ENCODE measurements around the gene ST6GALNAC4. TPM values are rescaled to one million over a fixed set of nuclear protein-coding genes. Genes with fewer than 3 reads are reported as not detected.

Gene ST6GALNAC4
- total and polyA plus RNA-seq, 10 of the 15 experiments (the other 5 are each of a cell fraction or from before 2014, with no cell fraction given), result 4.2 to 63.2 (median 35.2) TPM

DNA sequence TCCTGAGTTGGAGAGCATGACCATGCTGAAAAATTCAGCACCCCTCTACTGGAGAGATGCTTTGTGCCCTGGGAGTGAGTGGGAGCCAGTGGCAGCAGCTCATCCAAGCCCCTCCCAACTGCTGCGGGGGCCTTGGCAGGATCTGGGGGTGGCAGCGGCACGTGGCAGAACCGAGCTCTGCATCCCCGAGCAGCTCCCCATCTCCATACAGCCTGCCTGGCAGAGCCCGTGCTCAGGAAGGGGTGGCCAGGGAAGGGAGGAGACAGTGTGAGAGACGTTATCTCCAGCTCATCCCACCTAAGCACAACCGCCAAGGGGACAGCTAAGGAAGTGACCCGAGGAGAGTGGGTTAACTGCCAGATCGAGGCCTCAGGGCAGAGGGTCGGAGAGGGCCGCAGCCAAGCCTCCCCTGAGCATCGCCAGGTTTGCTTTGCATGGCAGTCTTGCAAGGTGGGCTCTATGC is 38.0 kb upstream of the ST6GALNAC4 start (continued):
- TF ChIP-seq, protein P1, sequence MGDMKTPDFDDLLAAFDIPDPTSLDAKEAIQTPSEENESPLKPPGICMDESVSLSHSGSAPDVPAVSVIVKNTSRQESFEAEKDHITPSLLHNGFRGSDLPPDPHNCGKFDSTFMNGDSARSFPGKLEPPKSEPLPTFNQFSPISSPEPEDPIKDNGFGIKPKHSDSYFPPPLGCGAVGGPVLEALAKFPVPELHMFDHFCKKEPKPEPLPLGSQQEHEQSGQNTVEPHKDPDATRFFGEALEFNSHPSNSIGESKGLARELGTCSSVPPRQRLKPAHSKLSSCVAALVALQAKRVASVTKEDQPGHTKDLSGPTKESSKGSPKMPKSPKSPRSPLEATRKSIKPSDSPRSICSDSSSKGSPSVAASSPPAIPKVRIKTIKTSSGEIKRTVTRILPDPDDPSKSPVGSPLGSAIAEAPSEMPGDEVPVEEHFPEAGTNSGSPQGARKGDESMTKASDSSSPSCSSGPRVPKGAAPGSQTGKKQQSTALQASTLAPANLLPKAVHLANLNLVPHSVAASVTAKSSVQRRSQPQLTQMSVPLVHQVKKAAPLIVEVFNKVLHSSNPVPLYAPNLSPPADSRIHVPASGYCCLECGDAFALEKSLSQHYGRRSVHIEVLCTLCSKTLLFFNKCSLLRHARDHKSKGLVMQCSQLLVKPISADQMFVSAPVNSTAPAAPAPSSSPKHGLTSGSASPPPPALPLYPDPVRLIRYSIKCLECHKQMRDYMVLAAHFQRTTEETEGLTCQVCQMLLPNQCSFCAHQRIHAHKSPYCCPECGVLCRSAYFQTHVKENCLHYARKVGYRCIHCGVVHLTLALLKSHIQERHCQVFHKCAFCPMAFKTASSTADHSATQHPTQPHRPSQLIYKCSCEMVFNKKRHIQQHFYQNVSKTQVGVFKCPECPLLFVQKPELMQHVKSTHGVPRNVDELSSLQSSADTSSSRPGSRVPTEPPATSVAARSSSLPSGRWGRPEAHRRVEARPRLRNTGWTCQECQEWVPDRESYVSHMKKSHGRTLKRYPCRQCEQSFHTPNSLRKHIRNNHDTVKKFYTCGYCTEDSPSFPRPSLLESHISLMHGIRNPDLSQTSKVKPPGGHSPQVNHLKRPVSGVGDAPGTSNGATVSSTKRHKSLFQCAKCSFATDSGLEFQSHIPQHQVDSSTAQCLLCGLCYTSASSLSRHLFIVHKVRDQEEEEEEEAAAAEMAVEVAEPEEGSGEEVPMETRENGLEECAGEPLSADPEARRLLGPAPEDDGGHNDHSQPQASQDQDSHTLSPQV (IDR thresholded peaks at IDR 0.05), result no peak
- TF ChIP-seq, protein P2, sequence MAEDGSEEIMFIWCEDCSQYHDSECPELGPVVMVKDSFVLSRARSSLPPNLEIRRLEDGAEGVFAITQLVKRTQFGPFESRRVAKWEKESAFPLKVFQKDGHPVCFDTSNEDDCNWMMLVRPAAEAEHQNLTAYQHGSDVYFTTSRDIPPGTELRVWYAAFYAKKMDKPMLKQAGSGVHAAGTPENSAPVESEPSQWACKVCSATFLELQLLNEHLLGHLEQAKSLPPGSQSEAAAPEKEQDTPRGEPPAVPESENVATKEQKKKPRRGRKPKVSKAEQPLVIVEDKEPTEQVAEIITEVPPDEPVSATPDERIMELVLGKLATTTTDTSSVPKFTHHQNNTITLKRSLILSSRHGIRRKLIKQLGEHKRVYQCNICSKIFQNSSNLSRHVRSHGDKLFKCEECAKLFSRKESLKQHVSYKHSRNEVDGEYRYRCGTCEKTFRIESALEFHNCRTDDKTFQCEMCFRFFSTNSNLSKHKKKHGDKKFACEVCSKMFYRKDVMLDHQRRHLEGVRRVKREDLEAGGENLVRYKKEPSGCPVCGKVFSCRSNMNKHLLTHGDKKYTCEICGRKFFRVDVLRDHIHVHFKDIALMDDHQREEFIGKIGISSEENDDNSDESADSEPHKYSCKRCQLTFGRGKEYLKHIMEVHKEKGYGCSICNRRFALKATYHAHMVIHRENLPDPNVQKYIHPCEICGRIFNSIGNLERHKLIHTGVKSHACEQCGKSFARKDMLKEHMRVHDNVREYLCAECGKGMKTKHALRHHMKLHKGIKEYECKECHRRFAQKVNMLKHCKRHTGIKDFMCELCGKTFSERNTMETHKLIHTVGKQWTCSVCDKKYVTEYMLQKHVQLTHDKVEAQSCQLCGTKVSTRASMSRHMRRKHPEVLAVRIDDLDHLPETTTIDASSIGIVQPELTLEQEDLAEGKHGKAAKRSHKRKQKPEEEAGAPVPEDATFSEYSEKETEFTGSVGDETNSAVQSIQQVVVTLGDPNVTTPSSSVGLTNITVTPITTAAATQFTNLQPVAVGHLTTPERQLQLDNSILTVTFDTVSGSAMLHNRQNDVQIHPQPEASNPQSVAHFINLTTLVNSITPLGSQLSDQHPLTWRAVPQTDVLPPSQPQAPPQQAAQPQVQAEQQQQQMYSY (CRISPR knock-in tag; IDR thresholded peaks at IDR 0.05), result no peak
